Hypothalamus (tissue), 51 donors: ENCODE measurements around the gene GATA6.
"Not testable (repeated sequence)": the region's sequence is repeated elsewhere in the genome, so short reads cannot be mapped to it uniquely, and the experiment has no call there.

Experiments used
- DNase-seq, 51 donors: peaks; one replicate each; lab custom pipeline; 2025; lab: John Stamatoyannopoulos, UW

The GATA6 gene

GRCh38 chr18:22203536-22204213 is 34.3 kb downstream of the GATA6 start:
- no peak for DNase-seq

GRCh38 chr18:22204214-22204536 is 34.8 kb downstream of the GATA6 start:
- no peak for DNase-seq

DNA sequence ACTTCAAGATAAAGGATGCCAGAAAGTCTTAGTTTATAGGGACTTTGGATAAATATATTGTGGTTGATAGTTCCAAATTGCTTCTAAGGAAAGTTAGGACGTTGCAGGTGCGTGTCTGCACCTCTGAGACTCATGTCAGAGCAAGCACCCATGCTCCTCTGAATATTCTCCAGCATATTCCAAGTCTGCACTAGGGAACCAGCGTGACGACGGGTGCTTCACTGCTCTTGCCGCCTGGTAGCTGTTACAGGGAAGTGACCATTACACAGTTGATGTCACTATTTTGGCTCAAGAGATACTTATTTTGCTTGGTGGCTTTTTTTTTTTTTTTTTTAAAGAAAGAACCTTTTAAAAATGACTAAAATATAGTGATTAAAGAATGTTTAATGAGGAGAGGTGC is 35.6 kb downstream of the GATA6 start:
- no peak for DNase-seq

GRCh38 chr18:22207021-22207758 is 37.8 kb downstream of the GATA6 start:
- no peak for DNase-seq

- DNase-seq, result no peak
Observed at GRCh38 chr18:22210311-22210754, 40.9 kb downstream of the GATA6 start.

GRCh38 chr18:22211657-22212056 is 42.3 kb downstream of the GATA6 start:
- DNase-seq, result no peak

DNA sequence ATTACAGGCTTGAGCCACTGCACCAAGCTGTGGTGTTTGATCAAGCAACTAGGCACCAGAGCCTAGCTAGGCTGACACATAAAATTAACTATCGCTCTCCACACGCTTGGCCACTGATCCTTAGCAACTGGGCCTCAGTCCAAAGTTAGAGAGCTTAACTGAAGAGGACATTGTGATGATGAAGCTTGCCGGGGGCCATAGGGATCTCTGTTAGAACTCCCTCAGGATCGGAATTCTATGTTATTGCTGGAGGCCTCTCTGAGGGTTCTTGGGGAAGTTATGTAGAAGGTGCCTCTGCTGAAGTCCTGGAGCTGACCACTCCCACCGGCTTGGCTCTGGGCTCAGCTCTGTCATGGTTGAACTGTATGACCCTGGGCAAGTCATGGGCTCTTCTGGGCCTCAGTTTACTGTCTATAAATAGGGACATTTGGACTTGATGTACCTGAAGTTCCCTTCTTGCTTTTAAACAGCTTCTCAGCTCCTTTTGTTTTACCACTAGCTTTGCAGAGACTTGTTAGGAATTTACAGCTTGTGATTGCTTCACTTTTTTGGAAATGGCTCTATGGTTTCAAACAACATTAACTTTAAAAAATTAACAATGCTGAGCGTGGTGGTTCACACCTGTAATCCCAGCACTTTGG is 44.1 kb downstream of the GATA6 start:
- DNase-seq, result no peak

DNA sequence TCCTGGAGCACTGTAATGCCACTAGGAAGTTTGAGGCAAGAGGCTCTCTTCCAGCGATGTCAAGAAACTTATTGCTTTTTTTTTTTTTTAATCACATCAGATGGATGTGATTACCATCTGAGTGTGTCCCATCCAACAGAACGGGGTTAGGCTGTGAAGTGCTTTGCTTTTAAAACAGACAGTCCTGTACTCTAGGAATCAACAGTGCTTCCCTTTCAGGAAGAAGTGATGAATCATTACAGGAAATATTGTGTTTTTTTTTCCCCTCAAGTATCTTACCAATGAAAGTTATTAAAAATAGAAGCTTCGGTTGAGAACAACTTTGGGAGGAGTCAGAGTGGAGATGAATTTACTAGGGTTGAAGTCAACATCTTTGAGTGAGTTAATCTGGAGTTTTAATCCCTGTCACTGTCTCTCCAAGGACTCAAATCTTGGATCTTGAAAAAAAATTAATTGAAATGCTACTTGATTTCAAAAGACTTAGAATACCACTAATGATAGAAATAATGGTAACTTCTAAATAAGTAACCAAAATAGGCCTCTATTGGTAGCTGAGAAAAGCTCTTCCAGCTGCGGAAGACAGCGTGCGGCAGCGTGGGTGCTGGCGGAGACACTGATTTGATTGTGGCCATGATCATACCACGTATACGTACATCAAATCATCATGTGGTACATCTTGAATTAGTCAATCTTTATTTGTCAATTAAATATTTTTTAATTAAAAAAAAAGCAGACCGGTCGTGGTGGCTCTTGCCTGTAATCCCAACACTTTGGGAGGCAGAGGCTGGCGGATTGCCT is 45.5 kb downstream of the GATA6 start:
- no peak for DNase-seq

- no peak for DNase-seq
Observed at GRCh38 chr18:22218835-22219234, 49.4 kb downstream of the GATA6 start.

- DNase-seq, result no peak
Observed at GRCh38 chr18:22219568-22220355, 50.4 kb downstream of the GATA6 start.

DNA sequence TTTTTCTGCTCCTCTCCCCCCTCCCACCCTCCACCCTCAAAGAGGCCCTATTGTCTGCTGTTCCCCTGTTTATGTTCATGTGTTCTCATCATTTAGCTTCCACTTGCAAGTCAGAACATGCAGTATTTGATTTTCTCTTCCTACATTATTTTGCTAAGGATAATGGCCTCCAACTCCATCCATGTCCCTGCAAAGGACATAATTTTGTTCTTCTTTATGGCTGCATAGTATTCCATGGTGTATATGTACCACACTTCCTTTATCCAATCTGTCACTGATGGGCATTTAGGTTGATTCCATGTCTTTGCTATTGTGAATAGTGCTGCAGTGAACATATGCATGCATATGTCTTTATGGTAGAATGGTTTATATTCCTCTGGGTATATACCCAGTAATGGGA is 51.2 kb downstream of the GATA6 start:
- not testable (repeated sequence) for DNase-seq

- no peak for DNase-seq
Observed at GRCh38 chr18:22221350-22221749, 52.0 kb downstream of the GATA6 start.

DNA sequence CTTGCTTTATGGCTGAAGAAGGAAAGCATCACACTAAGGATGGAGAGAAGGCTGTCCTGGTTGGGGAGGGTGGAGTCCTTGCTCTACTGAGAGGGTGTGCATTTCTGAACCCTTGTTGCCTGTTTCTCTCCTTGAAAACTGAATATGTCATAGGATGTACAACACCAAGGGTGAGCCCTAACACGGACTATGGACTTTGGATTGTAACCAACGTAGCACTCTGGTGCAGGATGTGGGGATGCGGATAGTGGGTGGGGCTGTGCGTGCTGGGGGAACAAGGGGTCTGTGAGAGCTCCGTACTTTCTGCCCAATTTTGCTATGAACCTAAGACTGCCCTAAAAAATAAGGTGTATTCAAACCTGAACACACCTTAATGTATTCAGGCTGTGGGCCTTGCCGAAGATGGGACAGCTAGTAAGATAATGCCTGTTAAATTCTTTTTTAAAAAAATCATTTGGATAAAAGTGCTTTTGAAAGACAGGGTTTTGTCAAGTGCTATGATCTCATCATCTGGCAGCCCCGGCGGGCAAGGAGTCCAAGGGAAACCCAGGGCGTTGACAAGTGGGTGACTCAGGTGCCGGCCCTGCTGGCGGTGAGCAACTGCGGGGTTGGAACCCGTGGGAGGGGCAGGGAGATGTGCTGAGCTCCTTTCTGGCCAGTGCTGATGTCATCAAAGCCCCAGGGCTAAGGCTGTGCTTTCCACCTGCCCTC is 54.0 kb downstream of the GATA6 start:
- peak in 1 of 51 donors; percentile 14 for DNase-seq

GRCh38 chr18:22223965-22224322 is 54.6 kb downstream of the GATA6 start:
- DNase-seq, result no peak

GRCh38 chr18:22224339-22224738 is 55.0 kb downstream of the GATA6 start:
- no peak for DNase-seq

DNA sequence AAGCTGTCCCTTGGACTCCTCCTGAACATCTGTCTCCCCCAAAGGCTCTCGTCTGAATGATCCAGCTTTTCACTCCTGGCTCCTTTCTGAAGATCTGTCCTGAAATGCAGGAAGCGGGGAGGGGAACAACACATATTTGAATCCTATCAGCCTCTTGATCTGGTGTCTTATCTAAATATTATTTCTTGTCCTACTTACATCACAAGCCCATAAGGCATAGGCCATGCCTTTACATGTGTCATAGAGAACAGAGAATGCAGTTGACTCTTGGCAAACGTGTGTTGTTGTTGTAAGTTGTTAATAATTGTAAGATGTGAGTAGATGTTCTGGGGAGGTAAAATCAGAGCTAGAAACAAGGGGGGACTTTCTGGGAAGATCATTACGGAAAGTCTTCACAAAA is 57.4 kb downstream of the GATA6 start:
- no peak for DNase-seq

GRCh38 chr18:22228976-22229375 is 59.6 kb downstream of the GATA6 start:
- DNase-seq, result no peak

DNA sequence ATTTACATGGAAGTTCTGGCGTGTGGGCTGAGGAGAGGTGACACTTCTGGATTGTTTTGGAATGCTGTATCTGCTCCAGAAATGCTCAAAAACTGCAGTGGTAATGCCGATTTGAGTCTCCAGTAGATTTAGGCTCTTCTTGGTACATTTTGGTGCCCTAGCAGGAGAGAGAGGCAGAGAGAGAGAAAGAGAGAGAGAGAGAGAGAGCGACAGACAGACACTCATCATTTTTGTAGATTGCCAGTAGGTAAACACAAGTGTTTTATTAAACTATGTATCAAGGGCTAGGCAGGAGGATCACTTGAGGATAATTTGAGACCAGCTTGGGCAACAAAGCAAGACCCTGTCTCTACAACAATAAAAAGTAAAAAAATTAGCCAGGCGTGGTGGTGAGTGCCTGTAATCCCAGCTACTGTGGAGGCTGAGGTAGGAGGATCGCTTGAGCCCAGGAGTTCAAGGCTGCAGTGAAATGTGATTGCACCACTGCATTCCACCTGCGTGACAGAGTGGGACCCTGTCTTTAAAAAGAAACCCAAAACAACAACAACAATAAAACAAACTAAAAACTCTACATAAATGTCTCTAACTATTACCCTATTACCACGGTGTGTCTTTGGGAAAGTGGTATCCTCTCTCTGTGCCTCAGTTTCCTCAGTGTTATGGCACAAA is 60.2 kb downstream of the GATA6 start:
- no peak for DNase-seq

DNA sequence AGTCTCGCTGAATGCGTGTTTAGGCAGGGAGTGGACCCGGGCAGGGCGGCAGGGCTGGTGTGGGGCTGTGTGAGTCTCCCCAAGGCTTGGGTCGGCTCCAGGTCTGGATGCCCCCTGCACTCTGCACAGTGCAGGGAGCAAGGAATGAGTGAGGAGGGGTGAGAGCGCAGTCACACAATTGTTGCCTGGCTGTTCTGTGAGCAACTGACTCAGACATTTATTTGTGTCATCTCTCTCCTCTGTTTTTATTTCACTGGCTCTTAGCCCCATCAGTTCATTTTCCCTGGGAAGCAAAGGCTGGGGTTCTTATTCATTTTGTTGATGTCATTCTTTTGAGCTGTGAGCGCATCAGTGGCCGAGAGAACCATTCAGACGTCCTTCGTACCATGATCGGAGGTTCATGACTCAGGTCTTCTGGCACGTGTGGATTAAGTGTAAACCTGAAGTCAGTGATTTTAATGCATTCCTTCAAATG is 61.1 kb downstream of the GATA6 start:
- no peak for DNase-seq
